Measurements from ENCODE around the gene GM2A.

DNA sequence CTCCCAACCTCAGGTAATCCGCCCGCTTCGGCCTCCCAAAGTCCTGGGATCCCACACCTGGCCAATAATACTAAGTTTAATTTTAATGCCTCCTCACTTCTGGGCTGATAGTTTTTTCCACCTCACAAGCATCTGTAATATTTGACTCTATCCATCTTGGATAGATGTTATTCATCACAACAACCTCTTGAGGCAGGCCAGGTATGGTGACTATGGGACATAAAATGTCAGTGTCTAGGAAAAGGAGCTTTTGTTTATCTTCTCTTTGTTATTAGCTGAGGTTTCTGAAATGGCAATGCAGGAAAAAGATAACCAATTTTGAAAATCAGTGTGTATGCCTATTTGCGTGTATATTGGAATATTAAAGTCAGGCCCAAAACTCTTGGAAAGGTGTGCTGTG is 27.9 kb upstream of the GM2A start:
- TF ChIP-seq EP300 (IDR thresholded peaks at IDR 0.05) (no peak), POLR2A (IDR thresholded peaks at IDR 0.05) (no peak)
